K562 (cell line): ENCODE measurements around the gene AGL. TPM values are rescaled to one million over a fixed set of nuclear protein-coding genes. Genes with fewer than 3 reads are reported as not detected.
A peak's percentile ranks its signal among the peaks of the same experiment; 100 is the strongest.

ENCODE experiments used
- ATAC-seq: fragments of 200-7000 bp; cut with Tn5 transposase; 3 replicates; pipeline ENCODE4 v1.9.1; 2020; ENCODE audit warnings: moderate library complexity
- BruUV-seq: library from RNA; stranded (reverse); fragments of 400-500 nt; replicated peaks from 2 replicates; lab custom pipeline; 2021; lab: Mats Ljungman, UMichigan
- CTCF ChIA-PET: fragments of 300-600 bp; formaldehyde crosslinking; extraction: SDS; loops from one replicate; lab custom pipeline; 2021; ENCODE audit warnings: low intra/inter-chr PET ratio; lab: Yijun Ruan, JAX
- POLR2A ChIA-PET: fragments of 300-600, 350-650 bp; sonication (Branson Sonifier 250); formaldehyde crosslinking; extraction: SDS; loops from one replicate; lab custom pipeline; 2021; ENCODE audit warnings: antibody characterized with exemption, inconsistent platforms; lab: Yijun Ruan, JAX
- DNase-seq, 4 experiments: peaks; one replicate each; pipeline versions ENCODE4 v3.0.0 to v3.0.0-alpha.2; 2011 to 2018; ENCODE audit warnings: low spot score in 3 of 4, mixed read lengths in 3 of 4; ENCODE audit errors: extremely low read depth in 1 of 4
- FAIRE-seq: peaks from 2 replicates; lab custom pipeline; 2011; peaks lifted over from hg19 to GRCh38; lab: Jason Lieb, UNC
- H2AFZ ChIP-seq: 2 replicates; pipeline ENCODE4 v1.6.0; 2011; ENCODE audit warnings: low read depth, low read length, control low read depth, inconsistent platforms
- H3K27ac ChIP-seq: fragments of 200-600 bp; 3 replicates; pipeline ENCODE4 v1.8.0; 2011; ENCODE audit warnings: low read depth, mild to moderate bottlenecking, control low read depth, inconsistent platforms, low read length, moderate library complexity, mixed read lengths; ENCODE audit errors: extremely low read depth
- H3K27me3 ChIP-seq, 2 experiments: fragments of 300-600 bp in 1 of 2; 2 replicates in 1 of 2; 3 replicates in 1 of 2; pipeline versions ENCODE4 v1.6.0 to v1.8.0; 2011; ENCODE audit warnings: inconsistent platforms in 2 of 2, low read length in 2 of 2, mild to moderate bottlenecking in 1 of 2, mixed read lengths in 1 of 2, moderate library complexity in 1 of 2; ENCODE audit not compliant: control insufficient read depth in 2 of 2, insufficient read depth in 2 of 2
- H3K36me3 ChIP-seq: fragments of 300-600 bp; 3 replicates; pipeline ENCODE4 v1.8.0; 2011; ENCODE audit warnings: mild to moderate bottlenecking, low read length, inconsistent platforms; ENCODE audit not compliant: control insufficient read depth, insufficient read depth
- H3K4me1 ChIP-seq, 2 experiments: fragments of 200-600 bp in 1 of 2; replicated peaks in 1 of 2; 2 replicates in 1 of 2; 3 replicates in 1 of 2; pipeline versions ENCODE4 v1.5.1 to v1.8.0; 2011; ENCODE audit warnings: inconsistent platforms in 2 of 2, low read length in 2 of 2, mild to moderate bottlenecking in 1 of 2, mixed read lengths in 1 of 2, moderate library complexity in 1 of 2; ENCODE audit not compliant: control insufficient read depth in 2 of 2, insufficient read depth in 2 of 2
- H3K4me2 ChIP-seq: 2 replicates; pipeline ENCODE4 v1.6.1; 2011; ENCODE audit warnings: low read length, control low read depth, inconsistent platforms, mixed read lengths; ENCODE audit not compliant: insufficient read depth
- H3K4me3 ChIP-seq: fragments of 200-600 bp; sonication (generic), shearing (Covaris generic); 2 replicates; pipeline ENCODE4 v1.5.1; 2016; ENCODE audit warnings: control low read depth, inconsistent platforms
- H3K79me2 ChIP-seq: fragments of 200-600 bp; 3 replicates; pipeline ENCODE4 v1.8.0; 2011; ENCODE audit warnings: low read length, inconsistent platforms; ENCODE audit not compliant: control insufficient read depth, insufficient read depth
- H3K9ac ChIP-seq, 2 experiments: 2 replicates each; pipeline versions ENCODE4 v1.6.0 to v1.6.1; 2011; ENCODE audit warnings: low read depth in 2 of 2, low read length in 2 of 2, control low read depth in 1 of 2, inconsistent platforms in 1 of 2, mild to moderate bottlenecking in 1 of 2, mixed read lengths in 1 of 2; ENCODE audit not compliant: insufficient read depth in 1 of 2
- H3K9me1 ChIP-seq: one replicate; pipeline ENCODE4 v1.6.0; 2011; ENCODE audit warnings: inconsistent platforms, mild to moderate bottlenecking, low read length, moderate library complexity; ENCODE audit not compliant: control insufficient read depth, insufficient read depth
- H3K9me3 ChIP-seq: replicated peaks from 2 replicates; pipeline ENCODE4 v1.5.1; 2011; ENCODE audit warnings: low read depth, low read length, inconsistent platforms; ENCODE audit not compliant: control insufficient read depth, insufficient read depth
- H4K20me1 ChIP-seq: replicated peaks from 2 replicates; pipeline ENCODE4 v1.6.1; 2011; ENCODE audit warnings: low read length, inconsistent platforms, mixed read lengths; ENCODE audit not compliant: control insufficient read depth, insufficient read depth
- C11orf30 ChIP-seq: fragments of 450-650 bp; IDR thresholded peaks from 2 replicates; pipeline ENCODE4 v1.6.1; 2016; ENCODE audit warnings: low read depth, mild to moderate bottlenecking
- CREB3L1 ChIP-seq: fragments of 450-650 bp; IDR thresholded peaks from 2 replicates; pipeline ENCODE4 v1.6.1; 2014; ENCODE audit warnings: low read depth, mild to moderate bottlenecking, moderate library complexity, borderline replicate concordance
- EGR1 ChIP-seq: fragments of 450-650 bp; conservative IDR thresholded peaks from 2 replicates; pipeline ENCODE4 v1.6.1; 2017; ENCODE audit warnings: mild to moderate bottlenecking
- FOXJ3 ChIP-seq: sonication (generic); formaldehyde crosslinking; IDR thresholded peaks from 2 replicates; pipeline ENCODE4 v1.4.0; 2020; ENCODE audit warnings: mild to moderate bottlenecking, missing genetic modification reagents
- KAT8 ChIP-seq: fragments of 450-650 bp; IDR thresholded peaks from 2 replicates; pipeline ENCODE4 v1.6.1; 2016; ENCODE audit warnings: low read depth, mild to moderate bottlenecking
- MAFG ChIP-seq: fragments of 450-650 bp; conservative IDR thresholded peaks from 2 replicates; pipeline ENCODE4 v1.6.1; 2016; ENCODE audit warnings: missing genetic modification characterization, missing compliant biosample characterization
- MAZ ChIP-seq, 2 experiments: fragments of 450-650 bp in 1 of 2; sonication (generic) in 1 of 2; formaldehyde crosslinking; IDR thresholded peaks in 1 of 2; conservative IDR thresholded peaks in 1 of 2; 2 replicates each; pipeline versions ENCODE4 v1.4.0 to v1.5.0; 2020; ENCODE audit warnings: mild to moderate bottlenecking in 1 of 2, missing genetic modification reagents in 1 of 2
- MTA3 ChIP-seq: fragments of 450-650 bp; formaldehyde crosslinking; IDR thresholded peaks from 2 replicates; pipeline ENCODE4 v1.6.1; 2017; ENCODE audit warnings: mild to moderate bottlenecking, borderline replicate concordance
- NFATC3 ChIP-seq: fragments of 450-650 bp; IDR thresholded peaks from 2 replicates; pipeline ENCODE4 v1.6.1; 2017; ENCODE audit warnings: mild to moderate bottlenecking
- SRSF9 ChIP-seq: fragments of 200-400 bp; formaldehyde crosslinking; IDR thresholded peaks from 2 replicates; pipeline ENCODE4 v1.6.1; 2017; ENCODE audit warnings: low read depth, low read length, borderline replicate concordance
- ZNF134 ChIP-seq: fragments of 250-450 bp; sonication (Bioruptor Pico); conservative IDR thresholded peaks from 2 replicates; pipeline ENCODE4 v1.4.0; 2020
- ZNF316 ChIP-seq: fragments of 450-650 bp; IDR thresholded peaks from 2 replicates; pipeline ENCODE4 v1.6.1; 2016
- ZNF512 ChIP-seq: IDR thresholded peaks from 2 replicates; pipeline ENCODE4 v1.6.1; 2016; ENCODE audit warnings: missing genetic modification characterization, missing compliant biosample characterization
- ZNF644 ChIP-seq: fragments of 200-800 bp; sonication (Bioruptor generic); IDR thresholded peaks from 2 replicates; pipeline ENCODE4 v1.6.1; 2016; ENCODE audit warnings: low read depth, missing genetic modification characterization, missing compliant biosample characterization
- WGBS: fragments of 100-300 bp; shearing (Covaris generic); methylation state at CpG from one replicate; pipeline ENCODE4 v1.1.6; 2016; ENCODE audit warnings: low coverage, mixed read lengths; ENCODE audit not compliant: insufficient coverage; ENCODE audit errors: missing lambda C conversion rate; 5-methylcytosine and 5-hydroxymethylcytosine counted together
- in situ Hi-C: fragments of 300-500 bp; cut with MboI; formaldehyde crosslinking; loops from 4 replicates; pipeline ENCODE4 v1.15.0; 2018; ENCODE audit warnings: inconsistent platforms, mixed read lengths
- intact Hi-C: fragments of 100-400 bp; cut with micrococcal nuclease; formaldehyde crosslinking; loops from 2 replicates; pipeline ENCODE4 v1.14.2; 2022
- polyA plus RNA-seq, 8 experiments: library from polyadenylated mRNA; depleted of rRNA in 4 of 8; stranded (reverse) in 5 of 8; unstranded in 3 of 8; fragments of >200 nt; fragmentation: Nextera tagmentation in 2 of 8; fragmentation: Illumina TruSeq in 1 of 8; extraction: Ambion mirVana in 2 of 8; extraction: Trizol in 1 of 8; gene quantifications; 2 replicates each; pipeline versions ENCODE4 v1.2.1 to v1.2.3, GENCODE V29; 2011 to 2014; ENCODE audit warnings: inconsistent platforms in 1 of 8, missing spikeins in 1 of 8
- total RNA-seq, 7 experiments: library from RNA; depleted of rRNA in 6 of 7; stranded (reverse); fragments of >200 nt in 6 of 7; fragmentation: Illumina TruSeq in 2 of 7; extraction: Trizol in 2 of 7; gene quantifications; 2 replicates each; pipeline versions ENCODE4 v1.2.1 to v1.2.3, GENCODE V29; 2011 to 2021; ENCODE audit warnings: low replicate concordance in 1 of 7

Gene AGL
- total and polyA plus RNA-seq, 9 of the 15 experiments (the other 6 are each of a cell fraction or from before 2014, with no cell fraction given) = 6.3 to 20.4 (median 12.4) TPM

GRCh38 chr1:99825702-99826101, 24.5 kb upstream of the AGL start:
- H3K79me2 ChIP-seq = no peaks in the 10 kb centered on the region
- intact Hi-C loops (no loop called here), in situ Hi-C loops (no loop called here)
- H3K9me3 ChIP-seq = no peaks in the 10 kb centered on the region
- no peak for TF ChIP-seq ZNF134 (CRISPR knock-in tag)
- no peak for TF ChIP-seq EGR1
- no peak for TF ChIP-seq CREB3L1
- TF ChIP-seq ZNF512 (tag) = no peak
- no peak for TF ChIP-seq MAZ (CRISPR knock-in tag; conservative IDR thresholded peaks at IDR 0.05 in 1 of 2, IDR thresholded peaks at IDR 0.05 in 1 of 2)
- peak; percentile 22; the same call in 1 of the 2 replicates for TF ChIP-seq MAFG (tag)
- TF ChIP-seq FOXJ3 (CRISPR knock-in tag) = no peak
- TF ChIP-seq ZNF644 (tag) = no peak
- TF ChIP-seq C11orf30 = peak; percentile 53
- no peak for TF ChIP-seq NFATC3
- no peak for TF ChIP-seq SRSF9
- TF ChIP-seq MTA3 = no peak
- no peak for TF ChIP-seq KAT8
- peak; percentile 76 for TF ChIP-seq ZNF316
- H3K27me3 ChIP-seq = no peaks in the 10 kb centered on the region
- no peaks in the 10 kb centered on the region; a peak in 1 of 5 replicates for H3K4me1 ChIP-seq
- no peaks in the 10 kb centered on the region for H3K36me3 ChIP-seq
- 50% methylated on average over 1 of the region's 1 CpG for WGBS
- no peak for FAIRE-seq
- POLR2A ChIA-PET = no interaction called here
- no peak overlapping the region for H2AFZ ChIP-seq
- H3K4me3 ChIP-seq = no peak overlapping the region
- H3K9ac ChIP-seq = no peak overlapping the region
- DNase-seq = no peak
- H3K27ac ChIP-seq = no peak overlapping the region
- no TSS peak for BruUV-seq
- no peaks in the 10 kb centered on the region for H3K9me1 ChIP-seq
- no peak overlapping the region for H3K4me2 ChIP-seq
- no peak for ATAC-seq
- CTCF ChIA-PET = no interaction called here
- no peaks in the 10 kb centered on the region for H4K20me1 ChIP-seq
